B cell (primary cell): ENCODE results near the gene HLCS. TPM values are rescaled to one million over a fixed set of nuclear protein-coding genes. Genes with fewer than 3 reads are reported as not detected.

Source experiments
- ATAC-seq: fragments of 200-7000 bp; cut with Tn5 transposase; one replicate; pipeline ENCODE4 v1.10.0; 2021; ENCODE audit warnings: low read depth, mild to moderate bottlenecking, moderate number of reproducible peaks, moderate library complexity
- CTCF ChIA-PET: fragments of 350-600 bp; sonication (Branson Sonifier 250); formaldehyde crosslinking; loops from one replicate; lab custom pipeline; 2021; ENCODE audit warnings: antibody characterized with exemption, inconsistent platforms; lab: Charles Lee
- POLR2A ChIA-PET: fragments of 350-600 bp; sonication (Branson Sonifier 250); formaldehyde crosslinking; loops from one replicate; lab custom pipeline; 2021; ENCODE audit warnings: antibody characterized with exemption; lab: Charles Lee
- DNase-seq: peaks from one replicate; pipeline ENCODE4 v3.0.0; 2013
- H2AFZ ChIP-seq: 2 replicates; pipeline ENCODE4 v1.6.1; 2012; ENCODE audit warnings: mild to moderate bottlenecking, low read depth, low read length; ENCODE audit not compliant: insufficient read depth, poor library complexity, severe bottlenecking
- H3K27ac ChIP-seq, 2 donors: 1 replicate in 1 of 2; 2 replicates in 1 of 2; pipeline ENCODE4 v1.5.1; 2012 to 2013; ENCODE audit warnings: low read length in 2 of 2, mild to moderate bottlenecking in 2 of 2, moderate library complexity in 1 of 2
- H3K27me3 ChIP-seq, 4 experiments: fragments of 200-600 bp in 1 of 4; sonication (generic) in 1 of 4; replicated peaks in 1 of 4; 1 replicate in 2 of 4; 2 replicates in 2 of 4; pipeline versions ENCODE4 v1.6.1 to v1.7.0; 2013 to 2016; ENCODE audit warnings: low read length in 3 of 4, mild to moderate bottlenecking in 2 of 4, mixed read lengths in 1 of 4, moderate library complexity in 1 of 4; ENCODE audit not compliant: insufficient read depth in 4 of 4, control insufficient read depth in 3 of 4; ENCODE audit errors: control extremely low read depth in 1 of 4
- H3K36me3 ChIP-seq, 2 experiments: replicated peaks in 1 of 2; 1 replicate in 1 of 2; 2 replicates in 1 of 2; pipeline versions ENCODE4 v1.6.1 to v1.7.1; 2013; ENCODE audit warnings: low read length in 1 of 2; ENCODE audit not compliant: insufficient read depth in 2 of 2, control insufficient read depth in 1 of 2; ENCODE audit errors: control extremely low read depth in 1 of 2, extremely low read depth in 1 of 2
- H3K4me1 ChIP-seq, 2 donors: fragments of 200-600 bp in 1 of 2; sonication (generic) in 1 of 2; 1 replicate in 1 of 2; 2 replicates in 1 of 2; pipeline versions ENCODE4 v1.5.1 to v1.6.1; 2013 to 2017; ENCODE audit warnings: low read length in 2 of 2; ENCODE audit not compliant: control insufficient read depth in 2 of 2, insufficient read depth in 2 of 2
- H3K4me2 ChIP-seq: replicated peaks from 2 replicates; pipeline ENCODE3; 2012; ENCODE audit warnings: mild to moderate bottlenecking, low read depth, low read length; ENCODE audit not compliant: poor library complexity, severe bottlenecking
- H3K4me3 ChIP-seq, 5 experiments: fragments of 200-600 bp in 1 of 5; sonication (generic) in 1 of 5; 1 replicate in 3 of 5; 2 replicates in 2 of 5; pipeline versions ENCODE4 v1.5.1 to v1.7.0; 2011 to 2016; ENCODE audit warnings: low read length in 4 of 5, mild to moderate bottlenecking in 4 of 5, low read depth in 2 of 5, control low read depth in 1 of 5, moderate library complexity in 1 of 5; ENCODE audit not compliant: insufficient read depth in 1 of 5; ENCODE audit errors: control extremely low read depth in 1 of 5, extremely low read depth in 1 of 5
- H3K79me2 ChIP-seq: fragments of 200-600 bp; sonication (generic); one replicate; pipeline ENCODE4 v1.6.0; 2016; ENCODE audit warnings: low read length; ENCODE audit not compliant: control insufficient read depth, insufficient read depth
- H3K9ac ChIP-seq: fragments of 200-600 bp; sonication (generic); 2 replicates; pipeline ENCODE4 v1.6.1; 2017; ENCODE audit warnings: mild to moderate bottlenecking, low read length, moderate library complexity
- H3K9me3 ChIP-seq, 3 donors: one replicate each; pipeline versions ENCODE4 v1.6.1 to v1.7.1; 2013; ENCODE audit warnings: low read length in 2 of 3; ENCODE audit not compliant: control insufficient read depth in 2 of 3, insufficient read depth in 1 of 3; ENCODE audit errors: control extremely low read depth in 1 of 3
- H4K20me1 ChIP-seq: 2 replicates; pipeline ENCODE4 v1.6.0; 2012; ENCODE audit warnings: mild to moderate bottlenecking, low read length; ENCODE audit not compliant: insufficient read depth, control insufficient read depth, poor library complexity, severe bottlenecking
- H3K27ac Mint-ChIP-seq: one replicate; pipeline ENCODE4 v1.8.0; 2021; ENCODE audit warnings: mixed read lengths
- H3K27me3 Mint-ChIP-seq: one replicate; pipeline ENCODE4 v1.8.0; 2021; ENCODE audit warnings: mixed read lengths
- H3K4me1 Mint-ChIP-seq: one replicate; pipeline ENCODE4 v1.8.0; 2021; ENCODE audit warnings: mixed read lengths
- H3K4me3 Mint-ChIP-seq: one replicate; pipeline ENCODE4 v1.8.0; 2021; ENCODE audit warnings: mixed read lengths
- H3K9me3 Mint-ChIP-seq: one replicate; pipeline ENCODE4 v1.8.0; 2022; ENCODE audit warnings: mixed read lengths; ENCODE audit not compliant: insufficient read depth
- CTCF ChIP-seq: fragments of 200-600 bp; IDR thresholded peaks from one replicate; pipeline ENCODE4 v1.8.0; 2022; ENCODE audit warnings: antibody characterized with exemption, mild to moderate bottlenecking
- EZH2 ChIP-seq: IDR thresholded peaks from 2 replicates; pipeline ENCODE4 v1.6.1; 2012; ENCODE audit warnings: borderline replicate concordance, low read depth, mild to moderate bottlenecking, moderate library complexity, low read length; ENCODE audit not compliant: insufficient read depth, poor library complexity, severe bottlenecking
- WGBS: methylation state at CpG from one replicate; pipeline ENCODE4 v1.1.5; 2013; ENCODE audit warnings: missing lambda C conversion rate; ENCODE audit not compliant: insufficient coverage; 5-methylcytosine and 5-hydroxymethylcytosine counted together
- intact Hi-C: fragments of 100-400 bp; cut with micrococcal nuclease; formaldehyde crosslinking; loops from one replicate; pipeline ENCODE4 v1.10.0; 2022
- polyA plus RNA-seq: library from polyadenylated mRNA; depleted of rRNA; stranded (reverse); fragments of >200 nt; gene quantifications from 2 replicates; pipeline ENCODE4 v1.2.3, GENCODE V29; 2012
- total RNA-seq, 2 donors: library from RNA; stranded (reverse); fragments of 120-200 nt in 1 of 2; gene quantifications; 1 replicate in 1 of 2; 2 replicates in 1 of 2; pipeline versions ENCODE4 v1.2.3 to v1.2.4, GENCODE V29; 2013 to 2022

HLCS gene
- total and polyA plus RNA-seq, 2 donors (not counting 1 experiment from before 2014, with no cell fraction given) = 4.4 to 14.7 TPM

- POLR2A ChIA-PET = no interaction called here
- Histone ChIP-seq H3K4me1 (peaks cover 0 to 4% of the 10 kb centered on the region in 2 donors), H3K4me2 (no peak overlapping the region), H3K36me3 (no peaks in the 10 kb centered on the region), H4K20me1 (no peaks in the 10 kb centered on the region), H3K4me3 (no peak overlapping the region), H2AFZ (no peak overlapping the region), H3K79me2 (no peaks in the 10 kb centered on the region), H3K27ac (no peak overlapping the region), H3K9me3 (no peaks in the 10 kb centered on the region), H3K27me3 (no peaks in the 10 kb centered on the region), H3K9ac (no peak overlapping the region)
- CTCF ChIA-PET = no interaction called here
- Mint-ChIP-seq H3K4me3 (no peak overlapping the region), H3K4me1 (peaks cover 6% of the 10 kb centered on the region), H3K27ac (no peak overlapping the region), H3K9me3 (no peaks in the 10 kb centered on the region), H3K27me3 (no peaks in the 10 kb centered on the region)
- ATAC-seq (no peak), DNase-seq (no peak)
- intact Hi-C loops = no loop called here
- TF ChIP-seq EZH2 (no peak), CTCF (no peak)
- 100% methylated on average over 9 of the region's 17 CpGs for WGBS
Measured at GRCh38 chr21:36915014-36915695, 51.3 kb downstream of the HLCS start.

GRCh38 chr21:36914244-36915013, 52.0 kb downstream of the HLCS start:
- intact Hi-C loops = no loop called here
- H3K9me3 ChIP-seq = no peaks in the 10 kb centered on the region
- no peak overlapping the region for H3K4me2 ChIP-seq
- H3K9ac ChIP-seq = no peak overlapping the region
- H3K9me3 Mint-ChIP-seq = no peaks in the 10 kb centered on the region
- DNase-seq = no peak
- no peaks in the 10 kb centered on the region for H4K20me1 ChIP-seq
- H3K27me3 ChIP-seq = no peaks in the 10 kb centered on the region
- no peak for ATAC-seq
- H3K79me2 ChIP-seq = no peaks in the 10 kb centered on the region
- no peak overlapping the region for H3K27ac ChIP-seq
- no peak overlapping the region for H3K4me3 ChIP-seq
- ChIA-PET POLR2A (no interaction called here), CTCF (no interaction called here)
- 95% methylated on average over 17 of the region's 18 CpGs for WGBS
- H3K4me3 Mint-ChIP-seq = no peak overlapping the region
- H3K36me3 ChIP-seq = no peaks in the 10 kb centered on the region
- peaks cover 0 to 4% of the 10 kb centered on the region in 2 donors for H3K4me1 ChIP-seq
- peaks cover 6% of the 10 kb centered on the region for H3K4me1 Mint-ChIP-seq
- H3K27me3 Mint-ChIP-seq = no peaks in the 10 kb centered on the region
- H2AFZ ChIP-seq = no peak overlapping the region
- TF ChIP-seq EZH2 = no peak
- TF ChIP-seq CTCF = no peak
- no peak overlapping the region for H3K27ac Mint-ChIP-seq
